Spleen (tissue), 13 donors: Measurements from ENCODE around the gene FAM90A26. TPM values are rescaled to one million over a fixed set of nuclear protein-coding genes. Genes with fewer than 3 reads are reported as not detected.
"Not testable (repeated sequence)": the region's sequence is repeated elsewhere in the genome, so short reads cannot be mapped to it uniquely, and the experiment has no call there.

Experiments
- DNase-seq: peaks from one replicate; pipeline ENCODE4 v3.0.0-alpha.2; 2020
- H3K27ac ChIP-seq, 8 donors: fragments of 200-600 bp; sonication (generic) in 7 of 8; 1 replicate in 4 of 8; 2 replicates in 4 of 8; pipeline versions ENCODE4 v1.5.0 to v1.8.0; 2016 to 2021; ENCODE audit warnings: inconsistent platforms in 4 of 8, mild to moderate bottlenecking in 4 of 8, moderate library complexity in 1 of 8
- H3K27me3 ChIP-seq, 7 donors: fragments of 200-600 bp; sonication (generic) in 6 of 7; replicated peaks in 1 of 7; 1 replicate in 4 of 7; 2 replicates in 3 of 7; pipeline versions ENCODE4 v1.5.0 to v1.8.0; 2016 to 2021; ENCODE audit warnings: inconsistent platforms in 3 of 7, mild to moderate bottlenecking in 1 of 7
- H3K36me3 ChIP-seq, 6 donors: fragments of 200-600 bp; sonication (generic) in 5 of 6; 1 replicate in 4 of 6; 2 replicates in 2 of 6; pipeline versions ENCODE4 v1.5.0 to v1.8.0; 2016 to 2021; ENCODE audit warnings: inconsistent platforms in 2 of 6
- H3K4me1 ChIP-seq, 6 donors: fragments of 200-600 bp; sonication (generic) in 5 of 6; 1 replicate in 3 of 6; 2 replicates in 3 of 6; pipeline versions ENCODE4 v1.5.0 to v1.8.0; 2016 to 2021; ENCODE audit warnings: inconsistent platforms in 3 of 6
- H3K4me3 ChIP-seq, 8 donors: fragments of 200-600 bp; sonication (generic) in 7 of 8; 1 replicate in 4 of 8; 2 replicates in 4 of 8; pipeline versions ENCODE4 v1.5.0 to v1.8.0; 2016 to 2021; ENCODE audit warnings: inconsistent platforms in 4 of 8, mild to moderate bottlenecking in 4 of 8, moderate library complexity in 2 of 8
- H3K9me3 ChIP-seq, 8 donors: fragments of 200-600 bp; sonication (generic) in 7 of 8; 1 replicate in 4 of 8; 2 replicates in 4 of 8; pipeline versions ENCODE4 v1.5.0 to v1.8.0; 2016 to 2021; ENCODE audit warnings: inconsistent platforms in 4 of 8
- CTCF ChIP-seq, 11 experiments: fragments of 200-600 bp in 7 of 11; fragments of 450-650 bp in 4 of 11; sonication (generic) in 4 of 11; IDR thresholded peaks in 8 of 11; conservative IDR thresholded peaks in 3 of 11; 1 replicate in 7 of 11; 2 replicates in 4 of 11; pipeline versions ENCODE4 v1.4.0 to v1.8.0; 2016 to 2021; ENCODE audit warnings: antibody characterized with exemption in 11 of 11, inconsistent platforms in 4 of 11, mild to moderate bottlenecking in 1 of 11
- WGBS, 5 donors: extraction: QIAGEN DNeasy Blood & Tissue Kit in 3 of 5; methylation state at CpG; one replicate each; pipeline versions ENCODE4 v1.1.5 to v1.1.7; 2013 to 2018; 5-methylcytosine and 5-hydroxymethylcytosine counted together
- intact Hi-C: fragments of 100-400 bp; cut with DNase I; formaldehyde crosslinking; loops from one replicate; pipeline ENCODE4 v1.15.0; 2023; ENCODE audit warnings: low total_unique reads
- long read RNA-seq, 2 donors: transcript quantifications; one replicate each; lab custom pipeline, GENCODE V29; 2026
- polyA plus RNA-seq, 3 donors: library from polyadenylated mRNA; stranded (reverse); fragments of 200-250 nt; gene quantifications; one replicate each; pipeline ENCODE4 v1.2.1, GENCODE V29; 2013
- total RNA-seq, 7 donors: library from RNA; depleted of rRNA in 3 of 7; stranded (reverse); fragments of >200 nt in 3 of 7; fragmentation: NEBNext Ultra II Directional in 4 of 7; extraction: Animal tissue kit (Norgen Biotek cat#: 25700) in 4 of 7; gene quantifications; one replicate each; pipeline versions ENCODE4 v1.1.0 to v1.2.1, GENCODE V29; 2016 to 2021
- donor health status: healthy with polysubstance abuse.
- donor health status: DM: no; HTN: no; CAD: no; lungs with moderate emphysema.
- donor health status: DM: no; HTN: no; CAD: no.
- donor health status: Bipolar disorder and iron deficiency.
- donor health status: healthy.
- donor health status: DM: no; HTN: no; CAD: no.
- donor health status: DM: yes; HTN: yes; CAD: no.

The FAM90A26 gene, protein sequence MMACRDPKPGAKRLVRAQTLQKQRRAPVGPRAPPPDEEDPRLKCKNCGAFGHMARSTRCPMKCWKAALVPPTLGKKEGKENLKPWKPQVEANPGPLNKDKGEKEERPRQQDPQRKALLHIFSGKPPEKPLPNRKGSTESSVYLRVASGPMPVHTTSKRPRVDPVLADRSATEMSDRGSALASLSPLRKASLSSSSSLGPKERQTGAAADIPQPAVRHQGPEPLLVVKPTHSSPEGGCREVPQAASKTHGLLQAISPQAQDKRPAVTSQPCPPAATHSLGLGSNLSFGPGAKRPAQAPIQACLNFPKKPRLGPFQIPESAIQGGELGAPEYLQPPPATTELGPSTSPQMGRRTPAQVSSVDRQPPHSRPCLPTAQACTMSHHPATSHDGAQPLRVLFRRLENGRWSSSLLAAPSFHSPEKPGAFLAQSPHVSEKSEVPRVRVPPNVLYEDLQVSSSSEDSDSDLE
- total RNA-seq = not detected
- polyA plus RNA-seq = not detected
- long read RNA-seq, donor 1 = 0 reads
- long read RNA-seq, donor 2 = 0 reads

DNA sequence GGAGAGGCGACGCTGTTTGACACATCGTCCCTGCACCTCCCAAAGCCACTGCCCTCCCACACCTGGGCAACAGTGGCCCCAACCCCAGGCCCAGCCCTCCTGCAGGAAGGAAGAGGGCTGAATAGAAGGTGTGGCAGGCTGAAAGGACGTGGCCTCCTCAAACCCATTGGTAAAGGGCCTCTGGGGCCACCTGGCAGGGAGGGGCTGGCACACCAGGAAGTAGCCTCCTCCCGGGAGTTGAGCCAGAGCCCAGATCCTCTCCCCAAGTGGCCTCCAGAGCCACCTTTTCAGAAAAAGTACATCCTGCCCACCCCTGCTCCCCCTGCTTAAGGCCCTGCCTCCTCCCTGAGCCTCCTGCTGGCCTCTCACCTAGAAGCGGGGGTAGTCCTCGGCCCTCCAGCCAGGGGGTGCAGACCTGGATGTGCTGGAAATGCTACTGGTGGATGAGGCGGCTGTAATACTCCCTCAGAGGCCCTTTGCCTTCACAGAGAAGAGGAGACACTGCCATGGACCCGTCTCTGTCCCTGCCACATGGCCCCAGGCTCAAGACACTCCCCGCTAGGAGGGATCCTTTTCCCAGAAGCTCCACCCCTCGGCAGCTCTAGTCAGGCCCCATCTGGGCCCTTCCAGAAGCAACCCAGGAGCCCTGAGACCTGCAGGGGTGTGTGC is at the start of gene FAM90A26:
TSS of gene FAM90A26 (plus strand) at position 619 of the 669 bp plus-strand sequence. CDS start 2,764 bp downstream, outside the sequence.
- H3K4me3 ChIP-seq, DNase-seq, H3K27ac ChIP-seq, intact Hi-C loops, H3K27me3 ChIP-seq, H3K4me1 ChIP-seq, H3K36me3 ChIP-seq, H3K9me3 ChIP-seq: not testable (repeated sequence)
- 69 to 74% methylated on average over 4 to 10 of the region's 11 CpGs; no CpG with 5 or more reads in 3 of the 5 donors for WGBS, 5 donors

GRCh38 chr4:9122711-9123110 is 47.5 kb upstream of the FAM90A26 start:
- 57 to 93% (median 77%) methylated on average over 8 of the region's 8 CpGs for WGBS, 5 donors
- H3K4me3 ChIP-seq = not testable (repeated sequence)
- intact Hi-C loops = loop anchor here (5.0 kb wide), 1 partner anchor 120 kb away; no protein-coding TSS in a partner anchor

DNA sequence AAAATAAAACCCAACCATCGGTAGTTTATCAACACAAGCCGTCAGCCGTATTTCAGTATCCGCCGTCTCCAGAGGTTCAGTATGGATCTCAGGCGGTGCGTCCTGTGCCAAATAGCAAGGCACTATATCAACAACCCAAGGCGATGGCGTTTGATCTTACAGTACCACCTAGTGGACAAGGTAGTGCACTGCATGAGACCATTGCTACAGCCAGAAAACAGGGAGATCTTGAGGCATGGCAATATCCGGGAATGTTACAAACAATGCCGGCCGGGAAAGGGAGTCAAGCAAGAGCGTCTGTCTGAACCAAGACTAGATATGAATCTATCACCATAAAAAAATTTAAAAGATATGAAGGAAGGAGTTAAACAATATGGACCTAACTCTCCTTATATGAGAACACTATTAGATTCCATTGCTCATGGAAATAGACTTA is 46.6 kb upstream of the FAM90A26 start:
- H3K36me3 ChIP-seq, DNase-seq, H3K27ac ChIP-seq, H3K9me3 ChIP-seq, H3K4me1 ChIP-seq, H3K4me3 ChIP-seq: not testable (repeated sequence)
- H3K27me3 ChIP-seq = peaks cover 0 to 36% (median 0%) of the 10 kb centered on the region in 7 donors
- TF ChIP-seq CTCF (IDR thresholded peaks at IDR 0.05 in 8 of 11, conservative IDR thresholded peaks at IDR 0.05 in 3 of 11) = peak; percentile 58 to 87 (median 75)
- intact Hi-C loops = loop anchor here (5.0 kb wide), 1 partner anchor 121 kb away; no protein-coding TSS in a partner anchor
- 2 to 7% (median 3%) methylated on average over 13 of the region's 13 CpGs for WGBS, 5 donors

More at GRCh38 chr4:9122711-9123110, 47.5 kb upstream of the FAM90A26 start:
- DNase-seq, H3K9me3 ChIP-seq, H3K4me1 ChIP-seq, H3K36me3 ChIP-seq, H3K27ac ChIP-seq: not testable (repeated sequence)
- peaks cover 0 to 36% (median 0%) of the 10 kb centered on the region in 7 donors for H3K27me3 ChIP-seq

DNA sequence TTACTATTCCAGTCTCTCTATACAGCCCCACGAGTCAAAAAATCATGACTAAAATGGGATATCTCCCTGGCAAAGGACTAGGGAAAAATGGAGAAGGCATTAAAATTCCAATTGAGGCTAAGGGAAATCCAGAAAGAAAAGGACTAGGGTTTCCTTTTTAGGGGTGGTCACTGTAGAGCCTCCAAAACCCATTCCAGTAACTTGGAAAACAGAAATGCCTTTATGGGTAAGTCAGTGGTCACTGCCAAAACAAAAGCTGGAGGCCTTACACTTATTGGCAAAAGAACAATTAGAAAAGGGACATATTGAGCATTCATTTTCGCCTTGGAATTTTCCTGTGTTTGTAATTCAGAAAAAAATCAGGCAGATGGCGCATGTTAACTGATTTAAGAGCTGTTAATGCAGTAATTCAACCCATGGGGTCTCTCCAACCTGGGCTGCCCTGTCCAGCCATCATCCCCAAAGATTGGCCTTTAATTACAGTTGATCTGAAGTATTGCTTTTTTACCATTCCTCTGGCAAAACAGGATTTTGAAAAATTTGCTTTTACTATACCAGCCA is 44.5 kb upstream of the FAM90A26 start:
- DNase-seq, H3K27ac ChIP-seq, intact Hi-C loops, H3K4me3 ChIP-seq, H3K9me3 ChIP-seq, H3K4me1 ChIP-seq, H3K36me3 ChIP-seq: not testable (repeated sequence)
- H3K27me3 ChIP-seq = peaks cover 0 to 36% (median 0%) of the 10 kb centered on the region in 7 donors
- 71 to 85% (median 78%) methylated on average over 3 of the region's 3 CpGs for WGBS, 5 donors

GRCh38 chr4:9131420-9131819 is 38.8 kb upstream of the FAM90A26 start:
- H3K27ac ChIP-seq, H3K36me3 ChIP-seq, H3K4me1 ChIP-seq, intact Hi-C loops, H3K4me3 ChIP-seq, H3K9me3 ChIP-seq, DNase-seq, H3K27me3 ChIP-seq: not testable (repeated sequence)
- 69 to 87% (median 77%) methylated on average over 7 of the region's 7 CpGs for WGBS, 5 donors

GRCh38 chr4:9132849-9133248 is 37.4 kb upstream of the FAM90A26 start:
- DNase-seq, H3K9me3 ChIP-seq, H3K4me1 ChIP-seq, intact Hi-C loops, H3K36me3 ChIP-seq, H3K27me3 ChIP-seq, H3K27ac ChIP-seq, H3K4me3 ChIP-seq: not testable (repeated sequence)
- WGBS, 5 donors = 88 to 96% (median 93%) methylated on average over 4 of the region's 4 CpGs

DNA sequence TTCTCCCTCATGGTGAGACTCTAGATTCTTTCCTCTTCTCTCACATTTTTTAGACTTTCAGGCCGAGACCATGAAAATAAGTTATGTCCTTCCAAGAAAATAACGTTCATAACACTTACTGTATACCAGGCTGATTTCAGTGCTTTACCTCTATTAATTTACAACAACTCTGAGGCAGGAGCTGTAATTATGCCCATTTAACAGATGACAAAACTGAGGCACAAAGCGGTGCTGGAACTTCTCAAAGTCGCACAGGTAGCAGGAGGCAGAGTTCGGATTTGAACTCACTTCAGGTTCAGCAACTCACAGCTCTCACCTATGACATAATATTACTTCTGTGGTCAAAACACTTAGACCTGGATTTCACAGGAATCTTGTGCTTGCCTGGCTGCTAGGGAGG is 36.2 kb upstream of the FAM90A26 start:
- H3K9me3 ChIP-seq, H3K4me3 ChIP-seq, H3K36me3 ChIP-seq, DNase-seq, intact Hi-C loops, H3K27ac ChIP-seq, H3K27me3 ChIP-seq, H3K4me1 ChIP-seq: not testable (repeated sequence)
- 90 to 94% (median 90%) methylated on average over 5 of the region's 5 CpGs for WGBS, 5 donors
